Measurements from ENCODE around the gene MYOZ1. TPM values are rescaled to one million over a fixed set of nuclear protein-coding genes. Genes with fewer than 3 reads are reported as not detected.

The MYOZ1 gene
- total and polyA plus RNA-seq, 4 donors = 0.70 to 2.4 (median 1.5) TPM

DNA sequence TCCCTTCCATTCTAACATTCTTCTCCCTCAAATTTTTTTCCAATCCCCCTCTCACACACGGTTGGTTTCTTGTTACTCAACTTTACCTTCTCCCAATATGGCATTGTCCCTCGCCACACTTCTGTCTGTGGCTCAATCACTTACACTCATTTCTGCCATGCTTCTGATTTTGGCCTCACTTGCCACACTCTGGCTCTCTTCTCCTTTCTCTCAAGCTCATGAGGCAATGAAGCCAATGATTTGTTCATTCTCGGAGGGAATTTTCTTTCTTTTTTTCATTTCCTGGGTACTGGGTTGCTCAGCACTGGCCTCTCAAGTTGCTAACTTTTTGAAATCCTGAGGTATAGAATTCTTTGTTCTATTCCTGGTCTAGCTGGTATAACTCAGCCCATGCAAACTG, 4.0 kb upstream of the MYOZ1 start:
- ATAC-seq (ENCODE audit: insufficient read depth, low FRiP score) = no peak
- DNase-seq = no peak
- Histone ChIP-seq H3K36me3 (ENCODE audit: control insufficient read depth in 4 of 4, insufficient read depth in 4 of 4, low read length in 4 of 4) (no peaks in the 10 kb centered on the region), H3K27ac (ENCODE audit: low read depth in 1 of 2, low read length in 1 of 2) (peak overlapping the region in 1 of 2 donors; percentile 7), H3K9me3 (ENCODE audit: control insufficient read depth in 4 of 4, insufficient read depth in 3 of 4, low read length in 3 of 4) (no peaks in the 10 kb centered on the region), H3K9ac (ENCODE audit: insufficient read depth in 1 of 2, low read length in 2 of 2) (no peak overlapping the region), H3K4me1 (ENCODE audit: control insufficient read depth in 5 of 5, insufficient read depth in 5 of 5, low read length in 5 of 5) (peaks cover 0 to 22% (median 6%) of the 10 kb centered on the region in 5 donors), H3K27me3 (ENCODE audit: control insufficient read depth in 3 of 3, insufficient read depth in 3 of 3, low read length in 2 of 3) (no peaks in the 10 kb centered on the region), H3K4me3 (no peak overlapping the region)
- TF ChIP-seq, protein P1, sequence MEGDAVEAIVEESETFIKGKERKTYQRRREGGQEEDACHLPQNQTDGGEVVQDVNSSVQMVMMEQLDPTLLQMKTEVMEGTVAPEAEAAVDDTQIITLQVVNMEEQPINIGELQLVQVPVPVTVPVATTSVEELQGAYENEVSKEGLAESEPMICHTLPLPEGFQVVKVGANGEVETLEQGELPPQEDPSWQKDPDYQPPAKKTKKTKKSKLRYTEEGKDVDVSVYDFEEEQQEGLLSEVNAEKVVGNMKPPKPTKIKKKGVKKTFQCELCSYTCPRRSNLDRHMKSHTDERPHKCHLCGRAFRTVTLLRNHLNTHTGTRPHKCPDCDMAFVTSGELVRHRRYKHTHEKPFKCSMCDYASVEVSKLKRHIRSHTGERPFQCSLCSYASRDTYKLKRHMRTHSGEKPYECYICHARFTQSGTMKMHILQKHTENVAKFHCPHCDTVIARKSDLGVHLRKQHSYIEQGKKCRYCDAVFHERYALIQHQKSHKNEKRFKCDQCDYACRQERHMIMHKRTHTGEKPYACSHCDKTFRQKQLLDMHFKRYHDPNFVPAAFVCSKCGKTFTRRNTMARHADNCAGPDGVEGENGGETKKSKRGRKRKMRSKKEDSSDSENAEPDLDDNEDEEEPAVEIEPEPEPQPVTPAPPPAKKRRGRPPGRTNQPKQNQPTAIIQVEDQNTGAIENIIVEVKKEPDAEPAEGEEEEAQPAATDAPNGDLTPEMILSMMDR (IDR thresholded peaks at IDR 0.05; ENCODE audit: control extremely low read depth, extremely low read depth) = no peak
- WGBS, 2 donors = 26 to 67% methylated on average over 3 of the region's 3 CpGs

DNA sequence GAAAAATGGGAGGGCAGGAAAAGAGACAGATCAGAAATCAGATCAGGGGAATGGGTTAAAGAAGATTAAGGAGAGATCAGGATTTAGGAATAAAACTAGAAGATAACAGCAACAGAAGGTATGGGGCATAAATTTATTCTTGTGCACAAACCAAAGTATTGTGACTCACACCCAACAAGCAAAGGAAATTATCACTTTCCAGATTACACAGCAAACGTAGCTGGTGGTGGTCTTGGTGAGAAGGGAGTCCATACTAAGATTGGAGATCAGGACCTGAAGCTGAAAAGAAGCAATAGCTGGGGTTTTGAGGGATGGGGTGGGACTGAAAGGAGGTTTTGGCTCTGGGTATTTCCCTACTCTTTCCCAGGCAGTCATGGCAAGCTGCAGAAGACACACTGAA, 3.5 kb upstream of the MYOZ1 start:
- Histone ChIP-seq H3K27ac (ENCODE audit: low read depth in 1 of 2, low read length in 1 of 2) (peak overlapping the region in 1 of 2 donors; percentile 30), H3K4me3 (no peak overlapping the region), H3K27me3 (ENCODE audit: control insufficient read depth in 3 of 3, insufficient read depth in 3 of 3, low read length in 2 of 3) (no peaks in the 10 kb centered on the region), H3K4me1 (ENCODE audit: control insufficient read depth in 5 of 5, insufficient read depth in 5 of 5, low read length in 5 of 5) (peaks cover 0 to 22% (median 6%) of the 10 kb centered on the region in 5 donors), H3K36me3 (ENCODE audit: control insufficient read depth in 4 of 4, insufficient read depth in 4 of 4, low read length in 4 of 4) (no peaks in the 10 kb centered on the region), H3K9me3 (ENCODE audit: control insufficient read depth in 4 of 4, insufficient read depth in 3 of 4, low read length in 3 of 4) (no peaks in the 10 kb centered on the region), H3K9ac (ENCODE audit: insufficient read depth in 1 of 2, low read length in 2 of 2) (no peak overlapping the region)
- ATAC-seq (ENCODE audit: insufficient read depth, low FRiP score) = no peak
- TF ChIP-seq, protein P1 (IDR thresholded peaks at IDR 0.05; ENCODE audit: control extremely low read depth, extremely low read depth) = no peak
- 72% methylated on average over 1 of the region's 1 CpG for WGBS, 2 donors
- no peak for DNase-seq

DNA sequence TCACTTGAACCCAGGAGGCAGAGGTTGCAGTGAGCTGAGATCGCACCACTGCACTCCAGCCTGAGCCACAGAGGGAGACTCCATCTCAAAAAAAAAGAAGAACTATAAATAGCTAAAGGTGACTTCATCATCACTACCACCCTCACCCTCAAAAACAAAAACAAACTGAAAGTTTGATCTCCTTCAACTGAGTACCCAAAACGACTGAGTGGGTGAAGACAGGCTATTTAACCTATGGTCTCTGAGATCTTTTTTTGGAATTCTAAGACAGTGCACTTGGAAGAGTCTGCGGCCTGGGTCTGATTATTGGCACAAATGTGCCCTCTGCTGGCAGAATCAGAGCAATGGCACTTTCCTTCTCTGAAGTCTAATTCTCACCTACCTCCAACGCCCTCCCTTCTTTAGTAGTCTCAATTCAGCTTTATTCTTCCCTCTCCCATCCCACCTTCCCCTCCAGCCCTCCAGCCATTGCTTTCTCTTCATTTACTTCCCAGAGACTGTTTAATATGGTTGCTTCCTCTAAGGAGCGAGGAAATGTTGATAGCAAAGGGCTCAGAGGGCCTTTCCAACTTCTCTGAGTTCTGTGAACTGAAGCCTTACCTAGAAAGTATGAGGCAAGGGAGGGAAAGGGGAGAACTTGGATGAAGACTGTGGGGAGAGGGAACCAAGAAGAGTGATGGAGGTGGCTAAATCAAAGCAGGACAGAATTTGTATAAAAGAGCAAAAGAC, 2.9 kb upstream of the MYOZ1 start:
- Histone ChIP-seq H3K4me1 (ENCODE audit: control insufficient read depth in 5 of 5, insufficient read depth in 5 of 5, low read length in 5 of 5) (peaks cover 0 to 22% (median 6%) of the 10 kb centered on the region in 5 donors), H3K27me3 (ENCODE audit: control insufficient read depth in 3 of 3, insufficient read depth in 3 of 3, low read length in 2 of 3) (no peaks in the 10 kb centered on the region), H3K27ac (ENCODE audit: low read depth in 1 of 2, low read length in 1 of 2) (peak overlapping the region in 1 of 2 donors; percentile 30), H3K4me3 (no peak overlapping the region), H3K36me3 (ENCODE audit: control insufficient read depth in 4 of 4, insufficient read depth in 4 of 4, low read length in 4 of 4) (no peaks in the 10 kb centered on the region), H3K9ac (ENCODE audit: insufficient read depth in 1 of 2, low read length in 2 of 2) (no peak overlapping the region), H3K9me3 (ENCODE audit: control insufficient read depth in 4 of 4, insufficient read depth in 3 of 4, low read length in 3 of 4) (no peaks in the 10 kb centered on the region)
- TF ChIP-seq, protein P1 (IDR thresholded peaks at IDR 0.05; ENCODE audit: control extremely low read depth, extremely low read depth) = peak; percentile 85
- peak; percentile 74 to 80 (median 78) for DNase-seq
- WGBS, 2 donors = 27 to 34% methylated on average over 5 of the region's 5 CpGs
- peak; percentile 64 for ATAC-seq (ENCODE audit: insufficient read depth, low FRiP score)

Data from lung (tissue), 12 donors.